GM12891 (cell line): ENCODE measurements around the gene SLC45A2.

Source experiments
- PAX5 ChIP-seq: IDR thresholded peaks from 2 replicates; pipeline ENCODE4 v1.6.1; 2011; ENCODE audit warnings: low read length, moderate library complexity, mild to moderate bottlenecking; ENCODE audit not compliant: insufficient read depth, severe bottlenecking
- POLR2A ChIP-seq: IDR thresholded peaks from 2 replicates; pipeline ENCODE4 v1.6.1; 2011; ENCODE audit warnings: low read depth, low read length, control low read depth
- POLR2AphosphoS5 ChIP-seq: IDR thresholded peaks from 2 replicates; pipeline ENCODE4 v1.6.1; 2011; ENCODE audit warnings: low read depth, low read length, control low read depth
- POU2F2 ChIP-seq: IDR thresholded peaks from 2 replicates; pipeline ENCODE4 v1.6.1; 2011; ENCODE audit warnings: low read depth, mild to moderate bottlenecking, control low read depth, low read length, moderate library complexity
- SPI1 ChIP-seq: IDR thresholded peaks from 2 replicates; pipeline ENCODE4 v1.6.1; 2011; ENCODE audit warnings: low read depth, low read length, control low read depth
- TAF1 ChIP-seq: IDR thresholded peaks from 2 replicates; pipeline ENCODE4 v1.6.1; 2011; ENCODE audit warnings: low read depth, low read length, control low read depth

DNA sequence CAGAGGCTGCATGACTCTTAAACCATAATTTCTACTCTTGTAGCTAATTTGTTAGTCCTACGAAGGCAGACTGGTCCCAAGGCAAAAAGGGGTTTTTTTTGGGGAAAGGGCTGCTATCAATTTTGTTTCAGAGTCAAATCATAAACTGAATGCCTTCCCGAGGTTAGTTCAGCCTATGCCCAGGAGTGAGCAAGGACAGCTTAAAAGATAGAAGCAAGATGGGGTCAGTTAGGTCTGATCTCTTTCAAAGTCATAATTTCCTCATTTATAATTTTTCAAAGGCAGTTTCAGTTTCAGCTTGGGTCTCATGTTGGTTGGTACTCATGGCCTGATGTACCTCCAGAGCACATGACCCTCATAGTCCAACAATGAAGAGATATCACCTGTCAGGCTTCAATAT, 56.2 kb downstream of the SLC45A2 start:
- TF ChIP-seq POLR2A (no peak), POLR2AphosphoS5 (no peak), TAF1 (no peak), PAX5 (no peak), SPI1 (no peak), POU2F2 (no peak)
